Astrocyte of the cerebellum (primary cell): ENCODE data around the gene LPCAT2.

Experiments
- DNase-seq: peaks from one replicate; pipeline ENCODE4 v3.0.0-alpha.2; 2011; ENCODE audit warnings: low read depth
- H3K4me3 ChIP-seq: 2 replicates; pipeline ENCODE4 v1.5.1; 2011; ENCODE audit warnings: mild to moderate bottlenecking, low read depth, low read length, moderate library complexity
- in situ Hi-C: cut with HindIII; loops from 2 replicates; pipeline ENCODE4 v1.10.0; 2017; ENCODE audit warnings: low sequenced_read_pairs
- TF ChIP-seq, protein P1 (sequence below): IDR thresholded peaks from 2 replicates; pipeline ENCODE4 v1.5.1; 2012; ENCODE audit warnings: low read length, low read depth, moderate library complexity, mild to moderate bottlenecking; ENCODE audit errors: missing control alignments

Gene LPCAT2

DNA sequence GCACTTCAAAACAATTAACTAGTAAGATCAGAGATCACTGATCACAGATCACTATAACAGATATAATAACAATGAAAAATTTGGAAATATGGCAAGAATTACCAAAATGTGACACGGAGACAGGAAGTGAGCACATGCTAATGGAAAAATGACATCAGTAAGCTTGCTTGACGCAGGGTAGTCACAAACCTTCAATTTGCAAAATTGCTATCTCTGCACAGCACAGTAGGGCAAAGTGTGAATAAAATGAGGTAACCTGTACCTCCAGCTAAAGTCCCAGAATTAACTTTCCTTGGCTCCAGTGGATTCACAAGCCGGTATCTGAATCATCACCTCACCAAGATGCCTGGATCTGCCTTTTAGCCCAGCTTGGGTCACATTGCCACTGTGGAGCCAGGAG, 34.1 kb upstream of the LPCAT2 start:
- no peak overlapping the region for H3K4me3 ChIP-seq
- TF ChIP-seq, protein P1, sequence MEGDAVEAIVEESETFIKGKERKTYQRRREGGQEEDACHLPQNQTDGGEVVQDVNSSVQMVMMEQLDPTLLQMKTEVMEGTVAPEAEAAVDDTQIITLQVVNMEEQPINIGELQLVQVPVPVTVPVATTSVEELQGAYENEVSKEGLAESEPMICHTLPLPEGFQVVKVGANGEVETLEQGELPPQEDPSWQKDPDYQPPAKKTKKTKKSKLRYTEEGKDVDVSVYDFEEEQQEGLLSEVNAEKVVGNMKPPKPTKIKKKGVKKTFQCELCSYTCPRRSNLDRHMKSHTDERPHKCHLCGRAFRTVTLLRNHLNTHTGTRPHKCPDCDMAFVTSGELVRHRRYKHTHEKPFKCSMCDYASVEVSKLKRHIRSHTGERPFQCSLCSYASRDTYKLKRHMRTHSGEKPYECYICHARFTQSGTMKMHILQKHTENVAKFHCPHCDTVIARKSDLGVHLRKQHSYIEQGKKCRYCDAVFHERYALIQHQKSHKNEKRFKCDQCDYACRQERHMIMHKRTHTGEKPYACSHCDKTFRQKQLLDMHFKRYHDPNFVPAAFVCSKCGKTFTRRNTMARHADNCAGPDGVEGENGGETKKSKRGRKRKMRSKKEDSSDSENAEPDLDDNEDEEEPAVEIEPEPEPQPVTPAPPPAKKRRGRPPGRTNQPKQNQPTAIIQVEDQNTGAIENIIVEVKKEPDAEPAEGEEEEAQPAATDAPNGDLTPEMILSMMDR = no peak
- DNase-seq = no peak
- in situ Hi-C loops = no loop called here

DNA sequence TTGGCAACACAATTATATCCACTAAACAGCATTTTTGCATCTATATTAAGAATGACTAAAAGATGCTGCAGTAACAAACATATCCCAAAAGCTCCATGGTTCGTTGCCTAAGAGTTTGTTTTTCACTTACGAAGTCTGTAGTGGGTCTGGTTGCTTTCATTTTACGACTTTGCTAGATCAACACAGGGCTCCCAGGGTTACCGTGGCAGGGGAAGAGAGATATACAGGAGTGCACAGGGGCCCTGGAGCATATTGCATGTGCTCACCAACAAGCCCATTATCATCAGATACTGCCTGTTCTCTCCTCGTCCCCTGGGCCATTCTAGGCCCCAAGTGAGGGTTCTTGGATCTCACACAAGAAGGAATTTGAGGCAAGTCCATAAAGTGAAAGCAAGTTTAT, 33.0 kb upstream of the LPCAT2 start:
- TF ChIP-seq, protein P1 = no peak
- no peak for DNase-seq
- no peak overlapping the region for H3K4me3 ChIP-seq
- in situ Hi-C loops = no loop called here

DNA sequence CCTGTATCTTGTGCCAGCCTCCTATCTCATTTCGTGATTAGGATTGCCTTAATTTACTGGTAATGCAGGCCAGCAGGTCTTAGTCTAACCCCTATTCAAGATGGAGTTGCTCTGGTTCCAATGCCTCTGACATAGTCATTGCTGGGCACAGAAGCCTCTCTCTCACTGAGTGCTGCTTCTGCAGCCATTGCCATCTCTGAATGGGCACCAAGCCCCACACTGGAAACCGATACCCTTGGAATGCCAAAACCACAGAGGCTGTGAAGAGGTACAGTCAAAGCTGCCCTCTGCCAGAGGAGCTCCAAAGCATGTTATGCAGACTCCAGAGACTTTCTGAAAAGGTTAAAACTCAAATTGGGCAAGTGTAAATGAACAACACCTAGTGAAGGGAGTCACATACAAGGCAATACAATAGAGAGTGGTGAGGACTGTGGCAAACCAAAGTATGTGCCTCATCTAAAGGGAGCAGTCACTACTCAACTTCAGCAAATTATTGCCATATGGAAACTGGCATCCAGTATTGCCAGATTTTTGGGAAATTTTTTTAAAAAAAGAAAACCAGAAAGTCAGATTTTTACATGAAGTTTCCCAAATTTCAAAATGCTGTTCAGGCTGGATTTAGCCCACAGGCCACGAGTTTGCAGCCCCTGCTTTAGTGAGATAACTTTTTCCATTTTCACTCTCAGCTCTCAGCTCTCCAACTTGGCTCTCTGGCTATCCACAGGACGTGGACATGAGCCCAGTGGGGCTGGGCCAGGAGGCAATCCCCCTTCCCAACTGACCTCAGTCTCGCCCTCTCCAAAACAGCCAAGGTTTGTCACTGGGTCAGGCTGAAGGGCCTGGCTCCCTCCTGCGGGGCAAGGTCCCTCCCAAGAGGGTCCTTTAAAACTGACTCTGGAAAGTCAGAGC, 32.0 kb upstream of the LPCAT2 start:
- no peak overlapping the region for H3K4me3 ChIP-seq
- no peak for DNase-seq
- in situ Hi-C loops = no loop called here
- TF ChIP-seq, protein P1 = no peak

DNA sequence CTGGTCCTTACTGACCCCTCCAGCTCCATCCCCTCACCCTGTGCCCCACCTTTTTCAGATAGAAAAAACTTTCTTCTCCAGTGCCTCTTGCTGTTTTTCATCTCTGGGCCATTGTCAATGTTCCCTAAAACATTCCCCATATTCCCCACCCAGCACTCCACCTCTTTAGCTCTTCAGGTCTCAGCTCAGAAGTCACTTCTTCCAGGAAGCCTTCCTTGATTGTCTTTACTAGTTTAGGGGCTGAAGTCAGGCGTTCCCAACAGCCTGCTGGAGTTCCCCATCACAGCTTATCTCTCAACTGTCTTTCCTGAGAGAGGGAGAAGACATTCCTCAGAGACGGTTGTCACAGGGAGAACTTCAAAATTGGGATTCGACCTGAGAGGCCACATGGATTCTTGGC, 31.1 kb upstream of the LPCAT2 start:
- DNase-seq = no peak
- in situ Hi-C loops = no loop called here
- TF ChIP-seq, protein P1 = no peak
- H3K4me3 ChIP-seq = no peak overlapping the region

DNA sequence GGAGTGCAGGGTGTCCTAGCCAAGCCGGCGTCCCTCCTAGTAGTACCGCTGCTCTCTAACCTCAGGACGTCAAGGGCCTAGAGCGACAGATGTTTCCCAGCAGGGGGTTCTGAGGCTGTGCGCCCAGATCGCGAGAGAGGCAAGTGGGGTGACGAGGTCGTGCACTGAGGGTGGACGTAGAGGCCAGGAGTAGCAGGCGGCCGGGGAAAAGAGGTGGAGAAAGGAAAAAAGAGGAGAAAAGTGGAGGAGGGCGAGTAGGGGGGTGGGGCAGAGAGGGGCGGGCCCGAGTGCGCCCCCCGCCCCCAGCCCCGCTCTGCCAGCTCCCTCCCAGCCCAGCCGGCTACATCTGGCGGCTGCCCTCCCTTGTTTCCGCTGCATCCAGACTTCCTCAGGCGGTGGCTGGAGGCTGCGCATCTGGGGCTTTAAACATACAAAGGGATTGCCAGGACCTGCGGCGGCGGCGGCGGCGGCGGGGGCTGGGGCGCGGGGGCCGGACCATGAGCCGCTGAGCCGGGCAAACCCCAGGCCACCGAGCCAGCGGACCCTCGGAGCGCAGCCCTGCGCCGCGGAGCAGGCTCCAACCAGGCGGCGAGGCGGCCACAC, 29.9 kb upstream of the LPCAT2 start, which contains the start of gene MMP2:
TSS of gene MMP2 (plus strand) at position 372 of the 603 bp plus-strand sequence. CDS start 282 bp downstream, outside the sequence.
- in situ Hi-C loops = no loop called here
- DNase-seq = peak; percentile 49
- H3K4me3 ChIP-seq = peak within 1 kb of the TSS; percentile 92
- TF ChIP-seq, protein P1 = no peak

DNA sequence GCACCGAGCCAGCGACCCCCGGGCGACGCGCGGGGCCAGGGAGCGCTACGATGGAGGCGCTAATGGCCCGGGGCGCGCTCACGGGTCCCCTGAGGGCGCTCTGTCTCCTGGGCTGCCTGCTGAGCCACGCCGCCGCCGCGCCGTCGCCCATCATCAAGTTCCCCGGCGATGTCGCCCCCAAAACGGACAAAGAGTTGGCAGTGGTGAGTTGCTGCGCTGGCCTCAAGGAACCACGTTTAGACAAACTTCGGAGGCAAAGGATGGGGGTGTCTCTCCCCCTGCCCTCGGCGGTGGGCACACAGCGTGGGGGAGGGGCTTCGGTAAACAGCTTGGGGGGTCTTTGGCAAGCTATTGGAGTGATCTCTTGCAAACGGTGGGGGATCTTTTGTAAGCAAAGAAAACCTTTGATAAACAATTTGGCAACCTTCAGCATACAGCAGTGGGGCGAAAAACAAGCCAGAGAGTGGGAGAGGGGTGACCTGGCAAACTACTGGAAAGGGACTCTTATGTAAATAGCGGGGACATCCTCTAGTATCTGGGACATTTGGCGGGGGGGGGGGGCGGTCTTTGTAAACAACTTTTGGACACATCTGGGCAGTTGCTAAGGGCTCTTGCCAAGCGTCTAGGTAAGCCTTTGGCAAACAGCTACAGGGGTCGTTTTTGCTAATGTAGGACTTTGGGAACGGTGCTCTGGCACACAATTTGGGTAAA, 29.3 kb upstream of the LPCAT2 start:
- in situ Hi-C loops = no loop called here
- H3K4me3 ChIP-seq = peak overlapping the region; percentile 92
- TF ChIP-seq, protein P1 = no peak
- no peak for DNase-seq
